Left ventricle myocardium inferior (tissue), 1 donor: ENCODE measurements around the gene MPC1. TPM values are rescaled to one million over a fixed set of nuclear protein-coding genes. Genes with fewer than 3 reads are reported as not detected.
"Not testable (repeated sequence)": the region's sequence is repeated elsewhere in the genome, so short reads cannot be mapped to it uniquely, and the experiment has no call there.

ENCODE experiments used
- DNase-seq: peaks from one replicate; pipeline ENCODE4 v3.0.0-alpha.2; 2020
- H3K27ac ChIP-seq: fragments of 200-600 bp; replicated peaks from 2 replicates; pipeline ENCODE4 v1.8.0; 2021
- H3K27me3 ChIP-seq: fragments of 200-600 bp; 2 replicates; pipeline ENCODE4 v1.8.0; 2021; ENCODE audit warnings: low read depth
- H3K36me3 ChIP-seq: fragments of 200-600 bp; 2 replicates; pipeline ENCODE4 v1.8.0; 2021
- H3K4me1 ChIP-seq: fragments of 200-600 bp; 2 replicates; pipeline ENCODE4 v1.8.0; 2021
- H3K4me3 ChIP-seq: fragments of 200-600 bp; 2 replicates; pipeline ENCODE4 v1.8.0; 2021; ENCODE audit warnings: mild to moderate bottlenecking, moderate library complexity
- H3K9me3 ChIP-seq: fragments of 200-600 bp; replicated peaks from 2 replicates; pipeline ENCODE4 v1.8.0; 2021
- CTCF ChIP-seq: fragments of 200-600 bp; IDR thresholded peaks from 2 replicates; pipeline ENCODE4 v1.8.0; 2021; ENCODE audit warnings: antibody characterized with exemption, mild to moderate bottlenecking, borderline replicate concordance
- intact Hi-C: fragments of 100-400 bp; cut with micrococcal nuclease; formaldehyde crosslinking; loops from one replicate; pipeline ENCODE4 v1.11.0; 2022
- total RNA-seq: library from RNA; stranded (reverse); fragmentation: NEBNext Ultra II Directional; extraction: Animal tissue kit (Norgen Biotek cat#: 25700); gene quantifications from one replicate; pipeline ENCODE4 v1.2.1, GENCODE V29; 2021
- donor health status: DM: no; HTN: yes; CAD: no; lungs with severe emphysema.

MPC1 gene
- total RNA-seq, 1 donor from 2014 or later = 531 TPM

- intact Hi-C loops = no loop called here
- no peak for DNase-seq
- H3K9me3 ChIP-seq = no peaks in the 10 kb centered on the region
- no peaks in the 10 kb centered on the region for H3K4me1 ChIP-seq
- H3K4me3 ChIP-seq = no peak overlapping the region
- no peak overlapping the region for H3K27ac ChIP-seq
- peaks cover 38% of the 10 kb centered on the region for H3K27me3 ChIP-seq
- no peaks in the 10 kb centered on the region for H3K36me3 ChIP-seq
- TF ChIP-seq CTCF = no peak
These were observed 10.7 kb upstream of the MPC1 start for GRCh38 chr6:166393535-166393823.

DNA sequence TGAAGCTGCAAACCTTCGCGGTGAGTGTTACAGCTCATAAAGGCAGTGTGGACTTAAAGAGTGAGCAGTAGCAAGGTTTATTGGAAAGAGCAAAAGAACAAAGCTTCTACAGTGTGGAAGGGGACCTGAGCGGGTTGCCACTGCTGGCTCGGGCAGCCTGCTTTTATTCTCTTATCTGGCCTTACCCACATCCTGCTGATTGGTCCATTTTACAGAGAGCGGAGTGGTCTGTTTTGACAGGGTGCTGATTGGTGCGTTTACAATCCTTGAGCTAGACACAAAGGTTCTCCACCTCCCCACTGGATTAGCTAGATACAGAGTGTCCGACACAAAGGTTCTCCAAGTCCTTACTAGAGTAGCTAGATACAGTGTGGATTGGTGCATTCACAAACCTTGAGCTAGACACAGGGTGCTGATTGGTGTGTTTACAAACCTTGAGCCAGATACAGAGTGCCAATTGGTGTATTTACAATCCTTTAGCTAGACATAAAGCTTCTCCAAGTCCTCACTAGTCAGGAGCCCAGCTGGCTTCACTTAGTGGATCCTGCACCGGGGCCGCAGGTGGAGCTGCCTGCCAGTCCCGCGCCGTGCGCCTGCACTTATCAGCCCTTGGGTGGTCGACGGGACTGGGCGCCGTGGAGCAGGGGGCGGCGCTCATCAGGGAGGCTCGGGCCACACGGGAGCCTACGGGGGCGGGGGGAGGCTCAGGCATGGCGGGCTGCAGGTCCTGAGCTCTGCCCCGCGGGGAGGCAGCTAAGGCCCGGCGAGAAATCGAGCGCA is 10.2 kb upstream of the MPC1 start:
- H3K4me3 ChIP-seq, H3K27ac ChIP-seq, H3K9me3 ChIP-seq, H3K4me1 ChIP-seq, H3K36me3 ChIP-seq, DNase-seq, intact Hi-C loops: not testable (repeated sequence)
- peaks cover 38% of the 10 kb centered on the region for H3K27me3 ChIP-seq

GRCh38 chr6:166389119-166389518 is 6.4 kb upstream of the MPC1 start:
- DNase-seq = no peak

DNA sequence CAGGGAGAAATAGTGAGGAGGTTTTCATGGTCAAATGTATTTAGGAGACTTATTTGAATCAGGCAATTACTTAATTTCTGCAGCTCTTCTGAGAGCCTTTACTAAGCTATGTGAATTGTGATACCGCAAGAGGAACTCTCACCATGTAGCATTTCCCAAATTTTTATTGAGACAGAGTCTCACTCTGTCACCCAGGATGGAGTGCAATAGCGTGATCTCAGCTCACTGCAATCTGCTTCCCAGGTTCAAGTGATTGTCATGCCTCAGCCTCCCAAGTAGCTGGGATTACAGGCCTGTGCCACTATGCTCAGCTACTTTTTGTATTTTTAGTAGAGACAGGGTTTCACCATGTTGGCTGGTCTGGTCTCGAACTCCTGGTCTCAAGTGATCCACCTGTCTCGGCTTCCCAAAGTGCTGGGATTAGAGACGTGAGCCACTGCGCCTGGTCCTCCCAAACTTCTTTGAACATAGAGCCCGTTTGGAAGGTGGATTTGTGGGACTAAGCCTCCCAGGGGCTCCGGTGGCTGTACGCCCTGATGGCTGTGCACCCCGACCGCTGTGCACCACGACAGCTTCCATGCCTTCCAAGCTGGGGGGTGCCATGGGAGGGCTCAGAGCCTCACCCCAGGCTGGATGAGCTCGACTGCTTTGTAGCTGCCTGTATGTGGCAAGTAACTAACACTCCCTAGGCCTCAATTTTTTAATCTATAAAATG is 5.7 kb upstream of the MPC1 start:
- intact Hi-C loops = loop anchor here (10.0 kb wide), 1 partner anchor 64 kb away; no protein-coding TSS in a partner anchor
- no peak for TF ChIP-seq CTCF
- H3K4me3 ChIP-seq = no peak overlapping the region

More at GRCh38 chr6:166389119-166389518, 6.4 kb upstream of the MPC1 start:
- intact Hi-C loops = loop anchor here (10.0 kb wide), 1 partner anchor 64 kb away; no protein-coding TSS in a partner anchor
- Histone ChIP-seq H3K27me3 (peaks cover 9% of the 10 kb centered on the region), H3K9me3 (no peaks in the 10 kb centered on the region), H3K4me1 (peaks cover 2% of the 10 kb centered on the region), H3K36me3 (no peaks in the 10 kb centered on the region), H3K4me3 (no peak overlapping the region), H3K27ac (no peak overlapping the region)
- no peak for TF ChIP-seq CTCF

GRCh38 chr6:166387642-166388289 is 5.0 kb upstream of the MPC1 start:
- no peak for DNase-seq
- intact Hi-C loops = loop anchor here (10.0 kb wide), 1 partner anchor 63 kb away; no protein-coding TSS in a partner anchor
- Histone ChIP-seq H3K9me3 (no peaks in the 10 kb centered on the region), H3K27ac (no peak overlapping the region), H3K36me3 (no peaks in the 10 kb centered on the region), H3K4me3 (no peak overlapping the region), H3K27me3 (peaks cover 1% of the 10 kb centered on the region), H3K4me1 (peaks cover 14% of the 10 kb centered on the region)
- TF ChIP-seq CTCF = no peak

More for the DNA sequence above, 5.7 kb upstream of the MPC1 start:
- H3K4me1 ChIP-seq = peaks cover 9% of the 10 kb centered on the region
- DNase-seq = no peak
- H3K27ac ChIP-seq = no peak overlapping the region
- peaks cover 5% of the 10 kb centered on the region for H3K27me3 ChIP-seq
- no peaks in the 10 kb centered on the region for H3K9me3 ChIP-seq
- no peaks in the 10 kb centered on the region for H3K36me3 ChIP-seq

DNA sequence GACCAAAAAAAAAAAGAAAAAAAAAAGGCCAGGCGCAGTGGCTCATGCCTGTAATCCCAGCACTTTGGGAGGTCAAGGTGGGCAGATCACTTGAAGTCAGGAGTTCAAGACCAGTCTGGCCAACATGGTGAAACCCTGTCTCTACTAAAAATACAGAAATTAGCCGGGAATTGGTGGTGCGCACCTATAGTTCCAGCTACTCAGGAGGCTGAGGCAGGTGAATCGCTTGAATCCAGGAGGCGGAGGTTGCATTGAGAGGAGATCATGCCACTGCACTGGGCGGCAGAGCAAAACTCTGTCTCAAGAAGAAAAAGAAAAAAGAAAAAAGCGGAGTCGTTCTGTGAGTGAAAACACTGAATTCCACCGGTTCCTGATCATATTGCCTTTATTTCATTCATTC is 4.4 kb upstream of the MPC1 start:
- peaks cover 20% of the 10 kb centered on the region for H3K4me1 ChIP-seq
- not testable (repeated sequence) for H3K27me3 ChIP-seq, H3K36me3 ChIP-seq, DNase-seq, H3K4me3 ChIP-seq, H3K27ac ChIP-seq, H3K9me3 ChIP-seq
- intact Hi-C loops = loop anchor here (10.0 kb wide), 1 partner anchor 62 kb away; no protein-coding TSS in a partner anchor
